Measurements from ENCODE around the gene SYCP3. TPM values are rescaled to one million over a fixed set of nuclear protein-coding genes. Genes with fewer than 3 reads are reported as not detected.

Gene SYCP3
- total RNA-seq, 1 donor from 2014 or later = 0.16 TPM

DNA sequence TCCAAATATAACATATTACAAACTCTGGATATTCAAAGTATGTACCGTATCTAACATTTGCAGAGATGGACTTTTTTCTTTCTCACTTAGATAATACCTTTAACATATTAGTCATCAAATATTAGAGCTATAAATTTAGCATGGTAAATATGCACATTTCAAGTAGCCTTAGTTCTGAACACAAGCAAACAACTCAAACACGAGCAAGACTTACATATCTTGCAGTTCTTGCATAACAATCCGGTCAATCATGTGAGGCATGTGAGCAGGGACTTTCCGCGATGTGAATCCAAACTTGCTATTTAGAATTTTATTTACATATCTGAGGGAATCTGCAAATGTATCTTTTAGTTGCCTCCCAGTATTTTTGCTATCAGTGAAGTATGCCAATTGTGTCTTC lies 22.1 kb upstream of the SYCP3 start:
- Mint-ChIP-seq H3K27ac (no peak overlapping the region), H3K4me1 (peaks cover 25% of the 10 kb centered on the region), H3K9me3 (no peaks in the 10 kb centered on the region), H3K4me3 (no peak overlapping the region), H3K27me3 (ENCODE audit: low read depth) (no peaks in the 10 kb centered on the region), H3K36me3 (peaks cover 14% of the 10 kb centered on the region)
- no peak for DNase-seq (ENCODE audit: low spot score in 2 of 2, unreplicated experiment in 2 of 2)
- TF ChIP-seq, protein P1, sequence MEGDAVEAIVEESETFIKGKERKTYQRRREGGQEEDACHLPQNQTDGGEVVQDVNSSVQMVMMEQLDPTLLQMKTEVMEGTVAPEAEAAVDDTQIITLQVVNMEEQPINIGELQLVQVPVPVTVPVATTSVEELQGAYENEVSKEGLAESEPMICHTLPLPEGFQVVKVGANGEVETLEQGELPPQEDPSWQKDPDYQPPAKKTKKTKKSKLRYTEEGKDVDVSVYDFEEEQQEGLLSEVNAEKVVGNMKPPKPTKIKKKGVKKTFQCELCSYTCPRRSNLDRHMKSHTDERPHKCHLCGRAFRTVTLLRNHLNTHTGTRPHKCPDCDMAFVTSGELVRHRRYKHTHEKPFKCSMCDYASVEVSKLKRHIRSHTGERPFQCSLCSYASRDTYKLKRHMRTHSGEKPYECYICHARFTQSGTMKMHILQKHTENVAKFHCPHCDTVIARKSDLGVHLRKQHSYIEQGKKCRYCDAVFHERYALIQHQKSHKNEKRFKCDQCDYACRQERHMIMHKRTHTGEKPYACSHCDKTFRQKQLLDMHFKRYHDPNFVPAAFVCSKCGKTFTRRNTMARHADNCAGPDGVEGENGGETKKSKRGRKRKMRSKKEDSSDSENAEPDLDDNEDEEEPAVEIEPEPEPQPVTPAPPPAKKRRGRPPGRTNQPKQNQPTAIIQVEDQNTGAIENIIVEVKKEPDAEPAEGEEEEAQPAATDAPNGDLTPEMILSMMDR (IDR thresholded peaks at IDR 0.05; ENCODE audit: unreplicated experiment) = no peak

DNA sequence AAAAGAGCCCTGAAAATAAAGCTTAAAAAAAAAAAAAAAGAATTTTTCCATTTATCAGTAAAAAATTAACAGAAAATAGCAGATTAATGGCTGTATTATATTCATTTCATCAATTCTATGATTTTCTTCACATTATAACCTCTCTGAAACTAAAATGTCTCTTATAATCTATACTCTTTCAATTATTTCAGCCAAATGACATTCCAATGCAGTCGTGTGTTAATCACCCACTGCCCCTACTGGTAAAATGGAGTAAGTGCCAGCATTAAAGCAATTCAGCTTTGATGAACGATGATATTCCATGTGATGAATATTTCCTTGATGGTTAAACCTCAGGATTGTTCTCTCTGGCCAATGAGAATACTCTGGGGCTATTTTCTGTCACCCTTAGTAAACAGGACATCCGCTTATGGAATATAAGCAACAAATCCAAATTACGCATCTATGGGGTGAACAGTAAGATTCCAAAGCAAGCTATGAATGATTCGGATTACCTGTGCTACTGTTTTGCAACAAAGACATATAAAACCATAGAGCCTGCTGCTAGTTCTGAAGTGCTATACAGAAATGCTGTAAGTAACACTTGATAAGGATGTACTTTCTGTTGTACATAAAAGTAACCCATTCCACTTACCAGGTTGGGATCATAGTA lies 20.3 kb upstream of the SYCP3 start:
- no peak for DNase-seq (ENCODE audit: low spot score in 2 of 2, unreplicated experiment in 2 of 2)
- Mint-ChIP-seq H3K4me1 (peaks cover 13% of the 10 kb centered on the region), H3K27me3 (ENCODE audit: low read depth) (no peaks in the 10 kb centered on the region), H3K27ac (no peak overlapping the region), H3K9me3 (no peaks in the 10 kb centered on the region), H3K4me3 (no peak overlapping the region), H3K36me3 (peaks cover 22% of the 10 kb centered on the region)
- TF ChIP-seq, protein P1 (IDR thresholded peaks at IDR 0.05; ENCODE audit: unreplicated experiment) = peak; percentile 76

DNA sequence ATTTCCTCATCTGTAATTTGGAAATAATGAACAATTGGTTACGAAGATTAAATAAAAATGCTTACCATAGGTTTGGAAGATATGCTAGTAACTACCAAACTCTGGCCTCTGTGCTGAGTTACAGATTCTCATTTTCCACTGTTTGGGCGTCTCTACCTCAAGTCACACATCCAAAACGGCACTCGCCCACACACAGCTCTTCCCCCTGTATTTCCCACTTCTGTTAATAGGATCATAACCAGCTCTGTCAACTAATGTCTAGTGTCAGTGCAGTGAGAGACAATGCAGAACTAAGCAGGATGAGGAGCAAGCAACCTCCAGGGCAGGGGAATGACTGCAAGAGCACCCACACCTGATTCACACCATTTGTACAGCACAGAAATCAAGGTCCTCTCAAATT lies 10.9 kb upstream of the SYCP3 start:
- Mint-ChIP-seq H3K9me3 (no peaks in the 10 kb centered on the region), H3K4me3 (no peak overlapping the region), H3K27ac (no peak overlapping the region), H3K36me3 (peaks cover 30% of the 10 kb centered on the region), H3K27me3 (ENCODE audit: low read depth) (no peaks in the 10 kb centered on the region), H3K4me1 (no peaks in the 10 kb centered on the region)
- DNase-seq (ENCODE audit: low spot score in 2 of 2, unreplicated experiment in 2 of 2) = no peak
- TF ChIP-seq, protein P1 (IDR thresholded peaks at IDR 0.05; ENCODE audit: unreplicated experiment) = no peak

DNA sequence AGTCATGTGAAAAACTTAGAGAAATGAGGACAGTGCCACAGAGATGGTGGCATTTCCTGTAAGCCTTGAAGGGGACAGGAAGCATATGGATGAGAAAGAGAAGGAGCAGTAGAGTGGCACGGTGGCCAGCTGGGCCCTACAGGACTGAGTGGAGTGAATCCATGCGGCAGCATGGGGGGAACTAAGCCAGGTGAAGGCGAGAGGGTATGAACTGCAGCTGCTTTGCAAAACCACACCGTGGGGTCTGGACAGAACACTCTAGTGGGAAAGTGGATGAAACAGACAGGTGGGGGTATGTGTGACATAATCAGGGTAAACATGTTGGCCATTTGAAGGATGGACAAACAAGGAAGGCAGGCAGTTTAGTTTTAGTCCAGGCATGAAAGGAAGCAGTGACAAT lies 10.4 kb upstream of the SYCP3 start:
- Mint-ChIP-seq H3K27me3 (ENCODE audit: low read depth) (no peaks in the 10 kb centered on the region), H3K4me1 (no peaks in the 10 kb centered on the region), H3K4me3 (no peak overlapping the region), H3K9me3 (no peaks in the 10 kb centered on the region), H3K36me3 (peaks cover 31% of the 10 kb centered on the region), H3K27ac (no peak overlapping the region)
- TF ChIP-seq, protein P1 (IDR thresholded peaks at IDR 0.05; ENCODE audit: unreplicated experiment) = no peak
- no peak for DNase-seq (ENCODE audit: low spot score in 2 of 2, unreplicated experiment in 2 of 2)

DNA sequence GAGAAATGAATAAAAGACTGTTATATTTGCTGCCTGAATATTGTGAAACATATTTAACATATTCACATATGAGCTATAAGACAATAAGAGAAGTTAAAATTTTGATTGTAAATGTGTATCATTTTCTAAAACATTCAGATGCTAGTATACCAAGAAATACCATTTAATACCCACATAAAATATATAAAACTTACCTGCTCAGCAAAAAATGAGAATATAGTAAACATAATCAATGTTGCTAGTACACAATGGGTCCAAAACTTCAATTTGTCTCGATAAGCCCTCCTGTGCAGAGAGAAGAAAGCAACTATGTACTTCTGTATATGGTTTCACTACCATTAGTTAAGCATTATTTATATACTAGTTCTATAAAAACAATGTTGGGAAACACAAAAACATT lies 9.6 kb upstream of the SYCP3 start:
- H3K4me1 Mint-ChIP-seq = no peaks in the 10 kb centered on the region
- DNase-seq (ENCODE audit: low spot score in 2 of 2, unreplicated experiment in 2 of 2) = no peak
- no peak overlapping the region for H3K4me3 Mint-ChIP-seq
- H3K36me3 Mint-ChIP-seq = peaks cover 38% of the 10 kb centered on the region
- TF ChIP-seq, protein P1 (IDR thresholded peaks at IDR 0.05; ENCODE audit: unreplicated experiment) = no peak
- no peaks in the 10 kb centered on the region for H3K9me3 Mint-ChIP-seq
- no peak overlapping the region for H3K27ac Mint-ChIP-seq
- no peaks in the 10 kb centered on the region for H3K27me3 Mint-ChIP-seq (ENCODE audit: low read depth)

DNA sequence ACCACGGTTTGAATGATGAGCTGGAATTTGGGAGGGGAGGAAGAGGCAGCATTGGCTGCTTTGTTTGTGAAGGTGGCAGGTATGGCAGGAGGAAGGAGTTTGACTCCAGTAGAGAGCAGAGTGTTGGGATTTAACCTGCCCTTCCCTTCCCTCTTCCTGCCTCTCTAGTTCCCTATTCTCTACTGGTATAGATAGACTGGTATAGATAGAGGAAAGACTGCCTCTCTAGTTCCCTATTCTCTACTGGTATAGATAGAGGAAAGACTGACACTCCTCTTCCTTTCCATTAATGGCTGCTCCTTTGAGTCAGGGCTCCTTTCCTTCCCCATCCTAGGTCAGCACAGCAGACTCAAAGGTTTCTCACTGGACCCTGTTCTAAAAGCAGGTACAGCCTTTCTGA lies 8.4 kb upstream of the SYCP3 start:
- Mint-ChIP-seq H3K4me1 (no peaks in the 10 kb centered on the region), H3K27me3 (ENCODE audit: low read depth) (no peaks in the 10 kb centered on the region), H3K9me3 (no peaks in the 10 kb centered on the region), H3K27ac (no peak overlapping the region), H3K36me3 (peaks cover 37% of the 10 kb centered on the region), H3K4me3 (no peak overlapping the region)
- DNase-seq (ENCODE audit: low spot score in 2 of 2, unreplicated experiment in 2 of 2) = no peak
- TF ChIP-seq, protein P1 (IDR thresholded peaks at IDR 0.05; ENCODE audit: unreplicated experiment) = no peak
